Skeletal muscle tissue (tissue), 4 donors: ENCODE results near the gene CREB3L4. TPM values are rescaled to one million over a fixed set of nuclear protein-coding genes. Genes with fewer than 3 reads are reported as not detected.
A peak's percentile ranks its signal among the peaks of the same experiment; 100 is the strongest.

Source experiments
- H3K27ac ChIP-seq: one replicate; pipeline ENCODE4 v1.7.0; 2013; ENCODE audit warnings: mild to moderate bottlenecking, low read depth, low read length, inconsistent platforms
- H3K27me3 ChIP-seq, 3 donors: one replicate each; pipeline ENCODE4 v1.7.0; 2013; ENCODE audit warnings: low read length in 3 of 3; ENCODE audit not compliant: control insufficient read depth in 3 of 3, insufficient read depth in 3 of 3
- H3K36me3 ChIP-seq, 3 donors: one replicate each; pipeline ENCODE4 v1.7.0; 2013; ENCODE audit warnings: low read length in 3 of 3; ENCODE audit not compliant: control insufficient read depth in 3 of 3, insufficient read depth in 3 of 3
- H3K4me1 ChIP-seq, 3 donors: one replicate each; pipeline ENCODE4 v1.7.0; 2013; ENCODE audit warnings: low read length in 3 of 3, mild to moderate bottlenecking in 3 of 3; ENCODE audit not compliant: control insufficient read depth in 3 of 3, insufficient read depth in 3 of 3
- H3K4me3 ChIP-seq, 3 donors: one replicate each; pipeline ENCODE4 v1.7.0; 2013; ENCODE audit warnings: low read length in 3 of 3
- H3K9ac ChIP-seq, 3 donors: one replicate each; pipeline ENCODE4 v1.7.0; 2013; ENCODE audit warnings: low read length in 3 of 3, mild to moderate bottlenecking in 3 of 3, moderate library complexity in 2 of 3, low read depth in 1 of 3
- H3K9me3 ChIP-seq, 3 donors: one replicate each; pipeline ENCODE4 v1.7.0; 2013; ENCODE audit warnings: low read length in 3 of 3; ENCODE audit not compliant: control insufficient read depth in 3 of 3
- total RNA-seq: library from RNA; depleted of rRNA; stranded (reverse); fragments of >200 nt; gene quantifications from one replicate; pipeline ENCODE4 v1.2.3, GENCODE V29; 2014
- donor health status: Osteomylitis.

CREB3L4 gene
- total RNA-seq, 1 donor from 2014 or later, result 8.9 TPM

GRCh38 chr1:153928791-153929341 lies 38.8 kb upstream of the CREB3L4 start:
- Histone ChIP-seq H3K4me3 (no peak overlapping the region), H3K27ac (no peak overlapping the region), H3K27me3 (no peaks in the 10 kb centered on the region), H3K4me1 (peaks cover 2 to 6% (median 4%) of the 10 kb centered on the region in 3 donors), H3K36me3 (peaks cover 34 to 41% (median 35%) of the 10 kb centered on the region in 3 donors), H3K9me3 (no peaks in the 10 kb centered on the region), H3K9ac (peak overlapping the region in 1 of 3 donors; percentile 35)

DNA sequence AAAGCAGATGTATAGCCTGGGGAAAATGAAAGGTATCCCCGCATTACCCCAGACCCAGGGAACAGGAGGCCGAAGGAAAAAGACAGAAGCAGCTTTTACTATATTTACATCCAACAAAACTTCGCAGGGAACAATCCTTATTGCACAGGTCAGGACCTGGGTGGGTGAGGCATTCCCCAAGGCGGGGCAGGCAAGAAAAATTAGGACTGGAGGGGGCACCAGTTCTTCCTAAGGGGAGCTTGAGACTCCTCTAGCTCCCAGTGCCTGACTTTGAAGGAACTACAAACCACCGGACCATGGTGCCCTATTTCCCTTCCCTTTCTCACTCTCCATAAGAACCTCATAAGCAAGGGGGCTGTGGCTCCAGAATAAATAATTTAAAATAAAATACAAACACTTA lies 38.3 kb upstream of the CREB3L4 start:
- no peak overlapping the region for H3K9ac ChIP-seq
- peaks cover 34 to 46% (median 39%) of the 10 kb centered on the region in 3 donors for H3K36me3 ChIP-seq
- no peaks in the 10 kb centered on the region for H3K9me3 ChIP-seq

DNA sequence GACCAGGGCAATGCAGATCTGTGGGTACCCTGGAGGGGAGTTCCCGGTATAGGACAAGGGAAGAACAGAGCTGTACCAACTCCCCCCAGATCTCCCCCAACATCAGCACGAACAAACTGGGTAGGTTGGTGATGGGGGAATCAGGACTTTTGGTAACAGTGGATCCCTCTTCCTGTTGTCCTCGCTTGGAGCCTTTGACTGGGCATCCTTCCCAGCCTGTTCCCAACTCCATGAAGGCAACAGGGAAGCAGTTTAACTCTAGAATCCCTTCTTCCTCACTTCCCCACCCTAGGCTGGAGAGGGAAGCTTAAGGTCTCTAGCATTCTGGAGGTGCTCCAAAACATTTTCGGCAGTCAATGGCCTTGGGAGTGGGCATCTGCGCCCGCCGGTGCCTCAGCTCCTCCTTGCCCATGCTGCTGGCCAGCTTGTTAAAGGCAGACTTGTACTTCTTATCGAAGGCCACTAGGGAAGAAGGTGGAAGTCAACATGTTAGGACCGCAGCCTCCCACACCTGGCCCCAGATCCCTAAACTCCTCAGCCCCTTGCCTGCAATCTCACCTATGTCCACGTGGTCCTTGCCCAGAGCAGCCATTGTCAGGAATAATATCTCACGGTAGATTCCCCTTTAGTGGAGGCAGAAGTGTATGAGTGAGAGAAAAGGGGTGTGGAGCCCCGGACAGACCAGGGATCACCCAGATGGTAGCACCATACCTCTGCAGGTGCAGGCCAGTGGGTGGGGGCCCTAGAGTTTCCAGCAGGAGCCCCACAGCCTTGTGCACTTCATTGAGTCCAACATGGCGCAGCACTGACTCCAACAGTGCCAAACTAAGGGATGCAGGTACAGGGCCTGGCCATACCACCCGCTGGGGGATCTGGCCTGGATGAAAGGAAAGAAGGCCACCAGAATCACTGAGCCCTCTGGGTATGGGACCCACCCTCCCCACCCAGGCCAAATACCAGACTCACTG lies 37.4 kb upstream of the CREB3L4 start:
- Histone ChIP-seq H3K27ac (no peak overlapping the region), H3K4me3 (no peak overlapping the region), H3K36me3 (peaks cover 42 to 52% (median 46%) of the 10 kb centered on the region in 3 donors), H3K9me3 (no peaks in the 10 kb centered on the region), H3K27me3 (no peaks in the 10 kb centered on the region), H3K9ac (no peak overlapping the region), H3K4me1 (peaks cover 0 to 6% (median 0%) of the 10 kb centered on the region in 3 donors)

More for the DNA sequence above, 38.3 kb upstream of the CREB3L4 start:
- peaks cover 0 to 6% (median 0%) of the 10 kb centered on the region in 3 donors for H3K4me1 ChIP-seq
- no peak overlapping the region for H3K27ac ChIP-seq
- no peaks in the 10 kb centered on the region for H3K27me3 ChIP-seq
- no peak overlapping the region for H3K4me3 ChIP-seq

DNA sequence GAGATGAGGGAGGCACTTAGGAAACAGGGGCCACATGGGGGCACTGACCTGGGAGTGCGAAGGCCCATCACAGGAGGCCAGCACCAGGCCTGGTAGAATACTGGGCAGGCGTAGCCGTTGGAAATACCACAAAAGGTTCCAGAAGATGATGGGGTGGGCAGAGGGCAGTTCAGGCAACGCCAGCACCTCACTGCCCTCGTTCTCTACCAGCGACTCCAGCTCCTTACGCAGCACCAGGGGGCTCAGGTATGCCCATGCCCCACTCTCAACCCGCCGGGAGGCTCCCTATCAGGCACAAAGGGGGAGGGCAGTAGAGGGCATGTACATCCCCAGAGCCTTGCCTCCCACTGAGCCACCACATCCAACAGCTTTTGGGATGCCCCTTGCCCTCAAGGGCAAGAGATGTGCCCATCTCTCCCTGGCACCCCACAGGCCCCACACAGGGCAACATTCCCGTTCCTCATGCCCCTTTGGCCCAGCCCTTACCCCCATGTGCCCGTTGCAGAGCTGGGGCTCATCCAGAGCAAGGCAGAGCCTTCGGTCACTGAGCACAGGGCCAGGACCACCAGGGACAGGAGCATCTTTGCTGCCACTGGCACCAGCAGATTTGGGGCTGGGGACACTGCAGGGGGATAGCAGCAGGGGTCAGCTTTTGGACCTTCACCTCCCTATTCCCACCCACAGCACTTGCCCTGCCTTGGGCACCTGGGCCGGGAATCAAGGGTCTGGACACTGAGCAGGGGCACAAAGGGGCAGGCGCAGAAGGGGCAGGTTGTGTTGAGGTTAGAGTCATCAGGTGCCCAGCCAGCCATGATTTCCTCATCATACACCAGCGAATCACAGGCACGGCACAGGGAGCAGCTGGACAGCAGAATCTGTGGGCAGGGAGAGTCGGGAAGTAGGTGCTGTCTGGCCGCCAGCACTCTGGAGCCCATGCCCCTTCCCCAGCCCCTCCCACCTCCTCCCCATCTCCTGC lies 35.3 kb upstream of the CREB3L4 start:
- peaks cover 64 to 71% (median 67%) of the 10 kb centered on the region in 3 donors for H3K36me3 ChIP-seq
- H3K27me3 ChIP-seq, result no peaks in the 10 kb centered on the region
- H3K27ac ChIP-seq, result no peak overlapping the region
- H3K9me3 ChIP-seq, result no peaks in the 10 kb centered on the region
- no peak overlapping the region for H3K9ac ChIP-seq
- H3K4me1 ChIP-seq, result peaks cover 0 to 6% (median 0%) of the 10 kb centered on the region in 3 donors
- no peak overlapping the region for H3K4me3 ChIP-seq

DNA sequence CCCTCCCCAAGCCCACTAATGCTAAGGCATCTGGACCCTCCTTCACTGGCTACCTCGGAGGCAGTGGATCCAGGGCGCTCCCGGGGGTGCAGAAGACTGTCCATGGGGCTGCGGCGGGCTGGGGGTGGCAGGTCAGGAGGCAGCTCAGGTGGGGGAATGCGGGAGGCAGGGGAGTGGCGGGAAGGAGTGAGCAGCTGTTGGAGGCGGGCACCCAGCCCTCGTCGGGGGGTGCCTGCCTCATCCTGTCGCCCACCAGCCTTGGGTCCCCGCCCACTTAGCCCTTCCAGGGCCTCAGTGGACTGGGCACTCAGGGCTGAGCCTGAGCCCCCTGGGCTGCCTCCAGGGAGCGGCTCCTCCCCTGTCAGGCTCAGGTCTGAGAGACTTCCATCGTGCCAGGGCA lies 34.3 kb upstream of the CREB3L4 start:
- no peaks in the 10 kb centered on the region for H3K9me3 ChIP-seq
- H3K4me3 ChIP-seq, result no peak overlapping the region
- H3K9ac ChIP-seq, result no peak overlapping the region
- H3K27me3 ChIP-seq, result no peaks in the 10 kb centered on the region
- H3K36me3 ChIP-seq, result peaks cover 69 to 77% (median 72%) of the 10 kb centered on the region in 3 donors
- H3K4me1 ChIP-seq, result peaks cover 0 to 4% (median 0%) of the 10 kb centered on the region in 3 donors
- no peak overlapping the region for H3K27ac ChIP-seq

- Histone ChIP-seq H3K4me3 (no peak overlapping the region), H3K9ac (no peak overlapping the region), H3K9me3 (no peaks in the 10 kb centered on the region), H3K36me3 (peaks cover 70 to 80% (median 72%) of the 10 kb centered on the region in 3 donors), H3K4me1 (peaks cover 0 to under 1% (median 0%) of the 10 kb centered on the region in 3 donors), H3K27me3 (no peaks in the 10 kb centered on the region), H3K27ac (no peak overlapping the region)
Measured at GRCh38 chr1:153933955-153934354, 33.7 kb upstream of the CREB3L4 start.

DNA sequence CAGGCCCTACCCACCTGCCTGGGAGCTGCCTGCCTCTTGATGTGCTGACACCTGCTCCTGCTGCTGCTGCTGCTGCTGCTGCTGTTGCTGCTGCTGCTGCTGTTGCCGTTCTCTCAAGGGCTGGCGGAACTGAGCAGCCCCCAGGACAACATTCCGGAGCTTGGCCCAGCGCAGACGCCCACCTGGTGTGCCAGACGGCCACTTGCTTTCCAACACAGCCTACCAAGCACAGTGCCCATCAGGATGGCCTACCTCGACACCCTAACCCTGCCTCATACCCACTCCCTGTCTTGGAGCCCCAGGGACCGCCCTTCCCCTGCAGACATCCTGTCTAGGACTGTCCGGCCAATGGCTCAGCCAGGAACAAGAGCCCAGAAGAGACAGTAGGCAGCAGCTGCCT lies 33.0 kb upstream of the CREB3L4 start:
- Histone ChIP-seq H3K27ac (no peak overlapping the region), H3K36me3 (peaks cover 68 to 78% (median 74%) of the 10 kb centered on the region in 3 donors), H3K9me3 (no peaks in the 10 kb centered on the region)

DNA sequence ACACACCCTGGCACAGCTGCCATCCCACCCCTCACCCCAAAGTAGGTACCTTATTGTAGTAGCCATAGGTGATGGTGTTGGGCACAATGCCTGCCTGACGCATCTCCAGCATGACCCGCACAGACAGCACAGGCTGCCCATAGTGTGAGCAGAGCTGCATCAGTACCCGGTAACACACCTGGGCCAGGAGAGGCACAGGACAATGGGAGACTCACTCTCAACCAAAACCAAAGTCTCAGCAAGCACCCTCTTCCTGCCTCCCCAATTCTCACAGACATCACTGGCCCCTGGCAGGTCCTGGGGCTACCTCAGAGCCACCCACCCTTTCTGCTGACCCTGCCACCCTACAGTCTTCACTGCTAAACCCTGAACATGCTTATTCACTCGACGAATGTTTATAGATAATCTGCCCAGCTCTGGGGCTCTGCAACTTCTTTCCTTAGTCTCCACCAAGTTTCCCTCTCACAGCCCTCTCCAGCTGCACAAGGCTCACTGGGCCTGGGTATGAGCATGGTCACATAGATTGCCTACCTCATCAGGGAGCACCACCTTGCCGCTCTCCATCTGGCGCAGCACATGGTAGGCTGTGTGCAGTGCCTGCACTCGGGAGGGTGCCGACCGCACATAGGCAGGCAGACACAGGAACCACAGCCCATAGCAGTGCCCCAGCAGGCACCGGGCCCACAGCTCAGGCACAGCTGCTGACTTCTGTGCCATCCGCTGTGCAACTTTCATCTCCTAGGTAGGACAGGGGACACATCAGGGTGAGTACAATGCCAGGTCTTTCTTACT lies 31.5 kb upstream of the CREB3L4 start:
- Histone ChIP-seq H3K9me3 (no peaks in the 10 kb centered on the region), H3K9ac (no peak overlapping the region), H3K36me3 (peaks cover 72 to 79% (median 78%) of the 10 kb centered on the region in 3 donors), H3K27ac (no peak overlapping the region), H3K4me1 (no peaks in the 10 kb centered on the region), H3K4me3 (no peak overlapping the region), H3K27me3 (no peaks in the 10 kb centered on the region)

More for the DNA sequence above, 33.0 kb upstream of the CREB3L4 start:
- Histone ChIP-seq H3K4me1 (no peaks in the 10 kb centered on the region), H3K9ac (no peak overlapping the region), H3K4me3 (no peak overlapping the region), H3K27me3 (no peaks in the 10 kb centered on the region)

GRCh38 chr1:153937331-153937730 lies 30.4 kb upstream of the CREB3L4 start:
- H3K4me3 ChIP-seq, result no peak overlapping the region
- H3K4me1 ChIP-seq, result peaks cover 0 to under 1% (median 0%) of the 10 kb centered on the region in 3 donors
- H3K27ac ChIP-seq, result no peak overlapping the region
- H3K9me3 ChIP-seq, result no peaks in the 10 kb centered on the region
- H3K27me3 ChIP-seq, result no peaks in the 10 kb centered on the region
- H3K9ac ChIP-seq, result no peak overlapping the region
- H3K36me3 ChIP-seq, result peaks cover 74 to 82% (median 78%) of the 10 kb centered on the region in 3 donors
